HG02623 (cell line): ENCODE measurements around the gene EGFR.

Source experiments
- ATAC-seq: cut with Tn5 transposase; IDR thresholded peaks from one replicate; pipeline ENCODE4 v1.9.1; 2021; ENCODE audit warnings: moderate library complexity; ENCODE audit not compliant: unreplicated experiment

Gene EGFR

GRCh38 chr7:55206235-55207029 is 187.6 kb downstream of the EGFR start:
- ATAC-seq = no peak

DNA sequence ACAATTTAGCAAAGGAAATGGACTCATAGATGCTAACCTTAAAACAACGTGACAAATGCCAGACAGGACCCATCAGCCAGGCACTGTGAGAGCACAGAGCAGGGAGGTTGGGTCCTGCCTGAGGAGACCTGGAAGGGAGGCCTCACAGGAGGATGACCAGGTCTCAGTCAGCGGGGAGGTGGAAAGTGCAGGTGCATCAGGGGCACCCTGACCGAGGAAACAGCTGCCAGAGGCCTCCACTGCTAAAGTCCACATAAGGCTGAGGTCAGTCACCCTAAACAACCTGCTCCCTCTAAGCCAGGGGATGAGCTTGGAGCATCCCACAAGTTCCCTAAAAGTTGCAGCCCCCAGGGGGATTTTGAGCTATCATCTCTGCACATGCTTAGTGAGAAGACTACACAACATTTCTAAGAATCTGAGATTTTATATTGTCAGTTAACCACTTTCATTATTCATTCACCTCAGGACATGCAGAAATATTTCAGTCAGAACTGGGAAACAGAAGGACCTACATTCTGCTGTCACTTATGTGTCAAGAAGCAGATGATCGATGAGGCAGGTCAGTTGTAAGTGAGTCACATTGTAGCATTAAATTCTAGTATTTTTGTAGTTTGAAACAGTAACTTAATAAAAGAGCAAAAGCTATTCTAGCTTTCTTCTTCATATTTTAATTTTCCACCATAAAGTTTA is 188.8 kb downstream of the EGFR start:
- no peak for ATAC-seq

GRCh38 chr7:55209366-55209765 is 190.5 kb downstream of the EGFR start:
- no peak for ATAC-seq

- no peak for ATAC-seq
These were observed 191.4 kb downstream of the EGFR start for GRCh38 chr7:55210176-55210575.

- no peak for ATAC-seq
These were observed 191.9 kb downstream of the EGFR start for GRCh38 chr7:55210716-55211115.

- no peak for ATAC-seq
These were observed 192.9 kb downstream of the EGFR start for GRCh38 chr7:55211726-55212125.

GRCh38 chr7:55212176-55212575 is 193.4 kb downstream of the EGFR start:
- ATAC-seq = no peak

GRCh38 chr7:55212838-55213237 is 194.0 kb downstream of the EGFR start:
- ATAC-seq = no peak

GRCh38 chr7:55214707-55215106 is 195.9 kb downstream of the EGFR start:
- no peak for ATAC-seq

GRCh38 chr7:55223023-55223422 is 204.2 kb downstream of the EGFR start:
- ATAC-seq = no peak

DNA sequence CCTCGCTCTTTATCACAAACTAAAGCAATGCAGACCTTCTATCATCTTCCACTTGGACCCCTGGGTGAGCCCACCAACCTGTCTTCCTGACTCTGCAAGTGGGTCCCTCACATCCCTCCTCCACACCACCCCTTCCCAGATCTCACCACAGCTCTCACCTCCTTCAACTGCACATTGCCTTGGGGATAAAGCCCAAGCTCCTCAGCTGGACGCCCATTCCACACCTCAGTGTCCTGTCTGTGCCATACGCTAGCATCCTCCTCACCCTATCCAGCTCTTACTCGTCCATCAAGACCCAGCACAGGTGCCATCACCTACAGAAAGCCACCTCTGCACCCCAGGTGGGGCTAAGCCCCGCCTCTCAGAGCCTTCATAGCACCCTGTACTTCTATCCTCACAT is 205.3 kb downstream of the EGFR start:
- ATAC-seq = no peak

GRCh38 chr7:55224810-55225209 is 206.0 kb downstream of the EGFR start:
- ATAC-seq = no peak

DNA sequence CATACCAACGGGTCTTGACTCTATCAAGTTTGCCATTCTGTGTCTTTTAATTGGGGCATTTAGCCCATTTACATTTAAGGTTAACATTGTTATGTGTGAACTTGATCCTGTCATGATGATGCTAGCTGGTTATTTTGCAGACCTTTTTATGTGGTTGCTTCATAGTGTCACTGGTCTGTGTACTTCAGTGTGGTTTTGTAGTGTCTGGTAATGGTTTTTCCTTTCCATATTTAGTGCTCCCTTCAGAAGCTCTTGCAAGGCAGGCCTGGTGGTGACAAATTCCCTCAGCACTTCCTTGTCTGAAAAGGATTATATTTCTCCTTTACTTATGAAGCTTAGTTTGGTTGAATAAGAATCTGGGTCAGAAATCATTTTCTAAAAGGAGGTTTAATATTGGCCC is 211.2 kb downstream of the EGFR start:
- no peak for ATAC-seq

DNA sequence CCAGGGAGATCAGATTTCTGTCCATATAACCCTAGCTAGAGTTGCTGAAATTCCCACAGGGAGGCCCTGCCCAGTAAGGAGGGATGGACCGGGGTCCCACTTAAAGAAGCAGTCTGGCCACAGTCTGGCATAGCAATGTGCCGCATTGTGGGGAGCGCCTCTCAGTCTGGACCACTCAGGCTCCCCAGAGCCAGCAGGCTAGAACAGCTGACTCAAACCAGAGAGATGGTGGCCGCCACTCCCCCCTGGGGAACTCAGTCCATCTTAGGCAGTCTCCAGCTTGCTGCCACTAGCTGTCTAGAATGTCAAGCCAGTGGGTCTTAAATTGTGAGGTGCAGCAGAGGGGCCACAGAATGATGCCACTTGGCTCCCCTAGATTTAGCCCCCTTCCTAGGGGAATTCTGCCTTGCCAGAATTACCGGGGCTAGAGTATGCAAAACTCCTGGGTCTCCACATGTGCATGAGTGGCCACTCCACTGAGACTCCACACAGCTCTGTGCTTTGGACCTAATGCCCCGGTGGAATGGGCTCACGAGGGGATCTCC is 213.0 kb downstream of the EGFR start:
- ATAC-seq = no peak

- no peak for ATAC-seq
These were observed 214.2 kb downstream of the EGFR start for GRCh38 chr7:55233001-55233400.

- ATAC-seq = no peak
These were observed 215.6 kb downstream of the EGFR start for GRCh38 chr7:55234408-55234807.

DNA sequence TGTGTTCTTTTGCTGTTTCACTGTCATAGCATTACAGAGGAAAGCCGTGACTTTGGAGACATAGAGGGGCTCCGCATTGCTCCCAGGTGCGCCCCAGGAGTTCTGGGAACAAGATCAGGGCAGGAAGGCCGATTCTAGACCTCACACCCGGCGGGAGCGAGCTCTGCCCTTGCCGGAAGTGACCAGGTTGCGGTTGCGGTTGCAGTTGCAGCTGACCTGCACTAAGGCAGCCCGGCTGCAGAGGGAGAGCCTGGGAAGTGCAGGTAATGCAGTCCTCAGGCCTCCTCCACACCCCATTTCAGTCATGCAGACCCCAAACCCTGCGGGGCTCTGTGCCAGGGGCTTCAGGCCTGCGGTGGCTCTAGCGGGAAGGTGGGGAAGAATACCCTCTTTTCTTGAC is 216.3 kb downstream of the EGFR start:
- ATAC-seq = no peak

DNA sequence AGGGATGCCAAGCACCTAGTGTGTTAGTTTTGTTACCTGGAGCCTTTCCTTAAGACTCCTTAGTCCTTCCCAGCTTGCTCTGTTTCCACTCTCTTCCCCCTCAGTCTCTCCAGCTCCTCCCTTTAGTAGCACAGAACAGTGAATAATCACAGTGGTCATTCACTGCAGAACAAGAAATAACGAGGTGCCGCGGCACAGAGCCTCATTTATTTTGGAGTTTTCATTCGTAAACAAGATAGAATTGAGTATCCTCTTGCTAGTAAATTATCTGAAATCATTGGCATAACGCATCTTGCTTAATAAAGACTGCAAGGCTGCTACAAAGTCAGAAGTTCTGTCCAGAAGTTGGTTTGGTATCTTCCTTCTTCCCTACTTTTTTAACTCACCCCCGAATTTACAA is 217.0 kb downstream of the EGFR start:
- ATAC-seq = no peak

GRCh38 chr7:55236476-55236875 is 217.7 kb downstream of the EGFR start:
- ATAC-seq = no peak

DNA sequence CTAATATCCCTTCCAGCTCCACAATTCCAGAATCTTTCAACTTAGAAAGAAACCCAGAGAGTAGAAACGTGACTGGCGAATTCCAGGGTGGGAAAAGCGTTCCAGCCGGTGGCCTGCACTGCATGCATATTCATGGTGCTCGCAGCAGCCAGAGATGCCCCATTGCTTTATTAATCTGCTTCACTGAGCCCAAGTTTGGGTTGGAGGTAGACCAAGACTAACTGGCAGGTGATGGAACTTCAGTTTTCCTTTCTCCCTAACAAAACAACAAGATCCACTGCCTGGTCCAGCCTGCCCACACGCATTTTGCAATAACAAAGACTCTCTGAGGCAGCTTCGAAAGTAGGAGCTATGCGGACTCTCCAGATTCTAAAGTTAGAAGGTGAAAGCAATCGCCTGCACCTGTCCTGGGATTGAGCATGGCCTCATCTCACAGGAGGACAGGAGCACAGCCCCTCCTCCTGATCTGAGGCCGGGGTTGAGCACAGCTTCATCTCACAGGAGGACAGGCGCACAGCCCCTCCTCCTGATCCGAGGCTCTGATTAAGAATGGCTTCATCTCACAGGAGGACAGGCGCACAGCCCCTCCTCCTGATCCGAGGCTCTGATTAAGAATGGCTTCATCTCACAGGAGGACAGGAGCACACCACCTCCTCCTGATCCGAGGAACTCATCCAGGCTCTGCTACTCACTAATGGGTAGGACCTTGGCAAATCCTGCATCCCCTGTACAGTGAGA is 218.5 kb downstream of the EGFR start:
- ATAC-seq = no peak

DNA sequence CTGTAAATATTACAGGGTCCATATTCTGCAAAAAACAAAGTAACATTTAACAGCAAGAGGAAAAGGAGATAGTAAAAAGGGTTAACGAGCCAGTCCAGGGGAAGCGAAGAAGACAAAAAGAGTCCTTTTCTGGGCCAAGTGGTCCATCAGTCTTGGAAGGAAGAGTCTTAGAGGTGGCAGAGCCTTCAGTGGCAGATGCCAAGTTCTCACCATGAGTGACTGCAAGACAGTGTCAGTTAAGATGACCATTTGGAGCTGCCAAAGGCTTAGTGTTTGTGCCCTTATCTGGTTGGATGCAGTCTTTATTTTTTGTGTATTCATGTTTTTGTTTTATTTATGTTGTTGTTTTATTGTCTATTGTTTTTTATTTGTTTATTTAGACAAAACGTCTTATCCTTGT is 220.6 kb downstream of the EGFR start:
- no peak for ATAC-seq
